Esophagus muscularis mucosa (tissue), 3 donors: ENCODE measurements around the gene CHORDC1.

Source experiments
- POLR2A ChIP-seq: fragments of 450-650 bp; IDR thresholded peaks from one replicate; pipeline ENCODE4 v1.6.1; 2017; ENCODE audit warnings: antibody characterized with exemption, moderate library complexity, mild to moderate bottlenecking, low read depth
- TF ChIP-seq, protein P1 (sequence below), 3 experiments: fragments of 200-600 bp in 2 of 3; fragments of 450-650 bp in 1 of 3; sonication (generic) in 2 of 3; IDR thresholded peaks; one replicate each; pipeline ENCODE4 v1.5.1; 2017 to 2019; ENCODE audit warnings: antibody characterized with exemption in 3 of 3, mild to moderate bottlenecking in 2 of 3, moderate library complexity in 1 of 3

GRCh38 chr11:90221803-90222458, 918 bp downstream of the CHORDC1 start:
- TF ChIP-seq, protein P1, sequence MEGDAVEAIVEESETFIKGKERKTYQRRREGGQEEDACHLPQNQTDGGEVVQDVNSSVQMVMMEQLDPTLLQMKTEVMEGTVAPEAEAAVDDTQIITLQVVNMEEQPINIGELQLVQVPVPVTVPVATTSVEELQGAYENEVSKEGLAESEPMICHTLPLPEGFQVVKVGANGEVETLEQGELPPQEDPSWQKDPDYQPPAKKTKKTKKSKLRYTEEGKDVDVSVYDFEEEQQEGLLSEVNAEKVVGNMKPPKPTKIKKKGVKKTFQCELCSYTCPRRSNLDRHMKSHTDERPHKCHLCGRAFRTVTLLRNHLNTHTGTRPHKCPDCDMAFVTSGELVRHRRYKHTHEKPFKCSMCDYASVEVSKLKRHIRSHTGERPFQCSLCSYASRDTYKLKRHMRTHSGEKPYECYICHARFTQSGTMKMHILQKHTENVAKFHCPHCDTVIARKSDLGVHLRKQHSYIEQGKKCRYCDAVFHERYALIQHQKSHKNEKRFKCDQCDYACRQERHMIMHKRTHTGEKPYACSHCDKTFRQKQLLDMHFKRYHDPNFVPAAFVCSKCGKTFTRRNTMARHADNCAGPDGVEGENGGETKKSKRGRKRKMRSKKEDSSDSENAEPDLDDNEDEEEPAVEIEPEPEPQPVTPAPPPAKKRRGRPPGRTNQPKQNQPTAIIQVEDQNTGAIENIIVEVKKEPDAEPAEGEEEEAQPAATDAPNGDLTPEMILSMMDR (IDR thresholded peaks at IDR 0.05) = no peak
- TF ChIP-seq POLR2A = no peak
